HG03159 (cell line): ENCODE data around the gene SLC39A9.
"Not testable (repeated sequence)": the region's sequence is repeated elsewhere in the genome, so short reads cannot be mapped to it uniquely, and the experiment has no call there.

Experiments used
- ATAC-seq: cut with Tn5 transposase; IDR thresholded peaks from one replicate; pipeline ENCODE4 v1.9.1; 2021; ENCODE audit warnings: mild to moderate bottlenecking, moderate library complexity; ENCODE audit not compliant: unreplicated experiment

Gene SLC39A9

GRCh38 chr14:69495341-69495921, 96.9 kb downstream of the SLC39A9 start:
- no peak for ATAC-seq

GRCh38 chr14:69497866-69498265, 99.4 kb downstream of the SLC39A9 start:
- not testable (repeated sequence) for ATAC-seq

GRCh38 chr14:69498286-69498685, 99.8 kb downstream of the SLC39A9 start:
- ATAC-seq = not testable (repeated sequence)

- ATAC-seq = no peak
Measured at GRCh38 chr14:69499436-69499835, 100.9 kb downstream of the SLC39A9 start.

- no peak for ATAC-seq
Measured at GRCh38 chr14:69500096-69500495, 101.6 kb downstream of the SLC39A9 start.

GRCh38 chr14:69500736-69501135, 102.2 kb downstream of the SLC39A9 start:
- no peak for ATAC-seq

GRCh38 chr14:69501423-69501838, 102.9 kb downstream of the SLC39A9 start:
- ATAC-seq = no peak

GRCh38 chr14:69504775-69505174, 106.3 kb downstream of the SLC39A9 start:
- ATAC-seq = no peak

- ATAC-seq = no peak
Measured at GRCh38 chr14:69505338-69506240, 107.1 kb downstream of the SLC39A9 start.

GRCh38 chr14:69506241-69506595, 107.7 kb downstream of the SLC39A9 start:
- no peak for ATAC-seq
